Liver (tissue), 9 donors: ENCODE results near the gene DAND5. TPM values are rescaled to one million over a fixed set of nuclear protein-coding genes. Genes with fewer than 3 reads are reported as not detected.

Experiments
- DNase-seq: peaks from one replicate; pipeline ENCODE4 v3.0.0-alpha.2; 2017; ENCODE audit warnings: low spot score
- H3K27ac ChIP-seq, 2 donors: one replicate each; pipeline ENCODE4 v1.7.0; 2013; ENCODE audit warnings: inconsistent platforms in 2 of 2, low read length in 2 of 2, control low read depth in 1 of 2, low read depth in 1 of 2, mild to moderate bottlenecking in 1 of 2
- H3K27me3 ChIP-seq, 4 donors: one replicate each; pipeline versions ENCODE4 v1.6.1 to v1.7.0; 2013; ENCODE audit warnings: low read length in 3 of 4, inconsistent platforms in 1 of 4, mild to moderate bottlenecking in 1 of 4, moderate library complexity in 1 of 4; ENCODE audit not compliant: control insufficient read depth in 4 of 4, insufficient read depth in 4 of 4
- H3K36me3 ChIP-seq, 4 donors: one replicate each; pipeline versions ENCODE4 v1.6.1 to v1.7.0; 2013; ENCODE audit warnings: low read length in 3 of 4, mild to moderate bottlenecking in 3 of 4, low read depth in 1 of 4, moderate library complexity in 1 of 4; ENCODE audit not compliant: control insufficient read depth in 4 of 4, insufficient read depth in 3 of 4
- H3K4me1 ChIP-seq, 4 donors: one replicate each; pipeline versions ENCODE4 v1.6.1 to v1.7.0; 2013; ENCODE audit warnings: low read length in 3 of 4, mild to moderate bottlenecking in 3 of 4, moderate library complexity in 1 of 4; ENCODE audit not compliant: control insufficient read depth in 4 of 4, insufficient read depth in 4 of 4
- H3K4me3 ChIP-seq, 3 donors: one replicate each; pipeline versions ENCODE4 v1.6.1 to v1.7.0; 2013; ENCODE audit warnings: low read length in 3 of 3, control low read depth in 1 of 3, low read depth in 1 of 3, mild to moderate bottlenecking in 1 of 3
- H3K9ac ChIP-seq, 2 donors: one replicate each; pipeline ENCODE4 v1.7.0; 2013; ENCODE audit warnings: low read length in 2 of 2, mild to moderate bottlenecking in 2 of 2, moderate library complexity in 2 of 2, control low read depth in 1 of 2, low read depth in 1 of 2
- H3K9me3 ChIP-seq, 4 donors: one replicate each; pipeline versions ENCODE4 v1.6.1 to v1.7.0; 2013; ENCODE audit warnings: low read length in 3 of 4; ENCODE audit not compliant: control insufficient read depth in 4 of 4
- CTCF ChIP-seq: fragments of 150-350 bp; IDR thresholded peaks from 2 replicates; pipeline ENCODE4 v1.5.1; 2017; ENCODE audit warnings: improper control_type of control experiment, low read depth, low read length; ENCODE audit not compliant: missing input control
- EGR1 ChIP-seq, 2 donors: IDR thresholded peaks; 2 replicates each; pipeline ENCODE4 v1.6.1; 2016 to 2018; ENCODE audit warnings: antibody characterized with exemption in 2 of 2, low read depth in 2 of 2
- FOXA1 ChIP-seq: IDR thresholded peaks from 2 replicates; pipeline ENCODE4 v1.6.1; 2016; ENCODE audit warnings: antibody characterized with exemption
- FOXA2 ChIP-seq: IDR thresholded peaks from 2 replicates; pipeline ENCODE4 v1.6.1; 2016; ENCODE audit warnings: antibody characterized with exemption
- GABPA ChIP-seq, 2 donors: IDR thresholded peaks in 1 of 2; conservative IDR thresholded peaks in 1 of 2; 2 replicates each; pipeline ENCODE4 v1.6.1; 2016; ENCODE audit warnings: antibody characterized with exemption in 2 of 2, mild to moderate bottlenecking in 1 of 2, moderate library complexity in 1 of 2
- MAX ChIP-seq: IDR thresholded peaks from 2 replicates; pipeline ENCODE4 v1.6.1; 2016; ENCODE audit warnings: antibody characterized with exemption
- RAD21 ChIP-seq, 2 donors: IDR thresholded peaks; 2 replicates each; pipeline ENCODE4 v1.6.1; 2016; ENCODE audit warnings: antibody characterized with exemption in 2 of 2, mild to moderate bottlenecking in 2 of 2
- SP1 ChIP-seq: IDR thresholded peaks from 2 replicates; pipeline ENCODE4 v1.6.1; 2018; ENCODE audit warnings: antibody characterized with exemption, mild to moderate bottlenecking
- TAF1 ChIP-seq: conservative IDR thresholded peaks from 2 replicates; pipeline ENCODE4 v1.6.1; 2016; ENCODE audit warnings: antibody characterized with exemption, mild to moderate bottlenecking
- YY1 ChIP-seq: IDR thresholded peaks from 2 replicates; pipeline ENCODE4 v1.6.1; 2016; ENCODE audit warnings: antibody characterized with exemption, mild to moderate bottlenecking
- WGBS: extraction: QIAGEN DNeasy Blood & Tissue Kit; methylation state at CpG from one replicate; pipeline ENCODE4 v1.1.7; 2013; 5-methylcytosine and 5-hydroxymethylcytosine counted together
- polyA plus RNA-seq, 2 donors: library from polyadenylated mRNA; stranded (reverse) in 1 of 2; unstranded in 1 of 2; fragments of 200-250 nt in 1 of 2; fragments of >200 nt in 1 of 2; fragmentation: Nextera tagmentation in 1 of 2; extraction: Ambion mirVana in 1 of 2; gene quantifications; one replicate each; pipeline versions ENCODE4 v1.2.1 to v1.2.3, GENCODE V29; 2013 to 2015
- total RNA-seq, 2 donors: library from RNA; depleted of rRNA; stranded (reverse); fragments of >200 nt; gene quantifications; one replicate each; pipeline ENCODE4 v1.2.3, GENCODE V29; 2014
- TF ChIP-seq, protein P1 (sequence below): IDR thresholded peaks from 2 replicates; pipeline ENCODE4 v1.6.1; 2016; ENCODE audit warnings: antibody characterized with exemption
- TF ChIP-seq, protein P2 (sequence below): IDR thresholded peaks from 2 replicates; pipeline ENCODE4 v1.6.1; 2016; ENCODE audit warnings: antibody characterized with exemption
- donor health status: healthy.
- donor health status: healthy.
- donor health status: healthy.
- donor health status: healthy.
- donor health status: healthy.

Gene DAND5
- total and polyA plus RNA-seq, 4 donors = 0.23 TPM; not detected in 3

DNA sequence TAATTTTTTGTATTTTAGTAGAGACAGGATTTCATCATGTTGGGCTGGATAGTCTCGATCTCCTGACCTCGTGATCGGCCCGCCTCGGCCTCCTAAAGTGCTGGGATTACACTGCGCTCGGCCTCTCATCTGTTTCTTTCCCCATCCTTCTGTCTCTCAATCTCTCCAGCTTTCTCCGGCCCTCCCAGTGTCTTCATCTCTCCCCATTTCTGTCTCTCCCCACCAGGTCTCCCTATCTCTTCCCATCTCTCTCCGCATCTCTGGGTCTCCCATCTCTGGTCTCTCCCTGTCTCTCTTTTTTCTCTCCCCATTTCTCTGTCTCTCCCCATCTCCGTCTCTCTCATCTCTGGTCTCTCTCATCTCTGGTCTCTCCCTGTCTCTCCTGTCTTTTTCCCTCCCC lies 13.7 kb downstream of the DAND5 start:
- Histone ChIP-seq H3K4me1 (peaks cover 0 to 7% (median 2%) of the 10 kb centered on the region in 4 donors), H3K27me3 (no peaks in the 10 kb centered on the region), H3K27ac (no peak overlapping the region), H3K9me3 (no peaks in the 10 kb centered on the region), H3K4me3 (peak overlapping the region in 1 of 3 donors; percentile 26), H3K9ac (no peak overlapping the region), H3K36me3 (no peaks in the 10 kb centered on the region)
- TF ChIP-seq TAF1 (no peak), YY1 (no peak), SP1 (no peak), EGR1 (IDR thresholded peaks at IDR 0.05; ENCODE audit: low read depth in 2 of 2) (no peak), FOXA2 (no peak), MAX (no peak), CTCF (no peak)
- TF ChIP-seq, protein P1, sequence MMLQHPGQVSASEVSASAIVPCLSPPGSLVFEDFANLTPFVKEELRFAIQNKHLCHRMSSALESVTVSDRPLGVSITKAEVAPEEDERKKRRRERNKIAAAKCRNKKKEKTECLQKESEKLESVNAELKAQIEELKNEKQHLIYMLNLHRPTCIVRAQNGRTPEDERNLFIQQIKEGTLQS = no peak
- TF ChIP-seq, protein P2, sequence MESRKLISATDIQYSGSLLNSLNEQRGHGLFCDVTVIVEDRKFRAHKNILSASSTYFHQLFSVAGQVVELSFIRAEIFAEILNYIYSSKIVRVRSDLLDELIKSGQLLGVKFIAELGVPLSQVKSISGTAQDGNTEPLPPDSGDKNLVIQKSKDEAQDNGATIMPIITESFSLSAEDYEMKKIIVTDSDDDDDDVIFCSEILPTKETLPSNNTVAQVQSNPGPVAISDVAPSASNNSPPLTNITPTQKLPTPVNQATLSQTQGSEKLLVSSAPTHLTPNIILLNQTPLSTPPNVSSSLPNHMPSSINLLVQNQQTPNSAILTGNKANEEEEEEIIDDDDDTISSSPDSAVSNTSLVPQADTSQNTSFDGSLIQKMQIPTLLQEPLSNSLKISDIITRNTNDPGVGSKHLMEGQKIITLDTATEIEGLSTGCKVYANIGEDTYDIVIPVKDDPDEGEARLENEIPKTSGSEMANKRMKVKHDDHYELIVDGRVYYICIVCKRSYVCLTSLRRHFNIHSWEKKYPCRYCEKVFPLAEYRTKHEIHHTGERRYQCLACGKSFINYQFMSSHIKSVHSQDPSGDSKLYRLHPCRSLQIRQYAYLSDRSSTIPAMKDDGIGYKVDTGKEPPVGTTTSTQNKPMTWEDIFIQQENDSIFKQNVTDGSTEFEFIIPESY = no peak
- 47% methylated on average over 10 of the region's 10 CpGs for WGBS
- no peak for DNase-seq

DNA sequence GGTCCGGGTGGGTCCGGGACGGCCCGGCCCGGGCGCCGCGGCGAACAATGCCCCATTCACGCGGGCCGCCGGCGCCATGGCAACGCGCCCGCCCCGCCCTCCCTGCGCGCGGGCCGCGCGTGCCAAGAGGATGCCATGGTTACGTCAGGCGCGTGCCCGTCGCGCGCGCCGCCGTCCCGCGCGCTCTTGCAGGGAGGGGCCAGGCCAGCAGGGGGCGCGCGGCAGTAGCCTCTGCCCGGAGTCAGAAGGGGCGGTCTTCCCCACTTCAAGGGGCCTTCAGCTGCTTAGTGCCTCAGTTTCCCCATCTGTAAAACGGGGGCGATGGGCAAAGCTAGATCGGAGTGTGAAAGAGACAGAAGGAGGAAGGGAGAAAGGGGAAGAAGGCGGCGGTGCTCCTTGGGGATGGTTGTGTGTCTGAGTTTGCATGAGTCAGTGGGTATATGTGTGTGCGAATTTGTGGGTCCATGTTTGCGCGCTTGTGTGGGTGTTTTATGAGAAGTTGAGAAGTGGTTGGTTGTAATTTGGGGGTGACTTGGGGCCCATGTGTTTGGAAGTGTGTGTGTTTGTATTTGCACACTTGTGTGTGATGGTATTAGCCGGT lies 14.3 kb downstream of the DAND5 start:
- Histone ChIP-seq H3K27ac (no peak overlapping the region), H3K9me3 (no peaks in the 10 kb centered on the region), H3K27me3 (no peaks in the 10 kb centered on the region), H3K36me3 (no peaks in the 10 kb centered on the region), H3K4me3 (peak overlapping the region in 1 of 3 donors; percentile 26), H3K4me1 (peaks cover 0 to 7% (median 2%) of the 10 kb centered on the region in 4 donors), H3K9ac (no peak overlapping the region)
- WGBS = 8% methylated on average over 51 of the region's 51 CpGs
- peak; percentile 86 for DNase-seq
- TF ChIP-seq YY1 (no peak), TAF1 (no peak), CTCF (peak; percentile 94), GABPA (IDR thresholded peaks at IDR 0.05 in 1 of 2, conservative IDR thresholded peaks at IDR 0.05 in 1 of 2) (no peak), FOXA1 (no peak), RAD21 (IDR thresholded peaks at IDR 0.05) (peak; percentile 82 to 87)
